GM21786 (cell line): ENCODE measurements around the gene TATDN2.

Experiments used
- ATAC-seq: cut with Tn5 transposase; IDR thresholded peaks from one replicate; pipeline ENCODE4 v1.9.1; 2021; ENCODE audit not compliant: unreplicated experiment

TATDN2 gene, protein sequence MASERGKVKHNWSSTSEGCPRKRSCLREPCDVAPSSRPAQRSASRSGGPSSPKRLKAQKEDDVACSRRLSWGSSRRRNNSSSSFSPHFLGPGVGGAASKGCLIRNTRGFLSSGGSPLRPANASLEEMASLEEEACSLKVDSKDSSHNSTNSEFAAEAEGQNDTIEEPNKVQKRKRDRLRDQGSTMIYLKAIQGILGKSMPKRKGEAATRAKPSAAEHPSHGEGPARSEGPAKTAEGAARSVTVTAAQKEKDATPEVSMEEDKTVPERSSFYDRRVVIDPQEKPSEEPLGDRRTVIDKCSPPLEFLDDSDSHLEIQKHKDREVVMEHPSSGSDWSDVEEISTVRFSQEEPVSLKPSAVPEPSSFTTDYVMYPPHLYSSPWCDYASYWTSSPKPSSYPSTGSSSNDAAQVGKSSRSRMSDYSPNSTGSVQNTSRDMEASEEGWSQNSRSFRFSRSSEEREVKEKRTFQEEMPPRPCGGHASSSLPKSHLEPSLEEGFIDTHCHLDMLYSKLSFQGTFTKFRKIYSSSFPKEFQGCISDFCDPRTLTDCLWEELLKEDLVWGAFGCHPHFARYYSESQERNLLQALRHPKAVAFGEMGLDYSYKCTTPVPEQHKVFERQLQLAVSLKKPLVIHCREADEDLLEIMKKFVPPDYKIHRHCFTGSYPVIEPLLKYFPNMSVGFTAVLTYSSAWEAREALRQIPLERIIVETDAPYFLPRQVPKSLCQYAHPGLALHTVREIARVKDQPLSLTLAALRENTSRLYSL

DNA sequence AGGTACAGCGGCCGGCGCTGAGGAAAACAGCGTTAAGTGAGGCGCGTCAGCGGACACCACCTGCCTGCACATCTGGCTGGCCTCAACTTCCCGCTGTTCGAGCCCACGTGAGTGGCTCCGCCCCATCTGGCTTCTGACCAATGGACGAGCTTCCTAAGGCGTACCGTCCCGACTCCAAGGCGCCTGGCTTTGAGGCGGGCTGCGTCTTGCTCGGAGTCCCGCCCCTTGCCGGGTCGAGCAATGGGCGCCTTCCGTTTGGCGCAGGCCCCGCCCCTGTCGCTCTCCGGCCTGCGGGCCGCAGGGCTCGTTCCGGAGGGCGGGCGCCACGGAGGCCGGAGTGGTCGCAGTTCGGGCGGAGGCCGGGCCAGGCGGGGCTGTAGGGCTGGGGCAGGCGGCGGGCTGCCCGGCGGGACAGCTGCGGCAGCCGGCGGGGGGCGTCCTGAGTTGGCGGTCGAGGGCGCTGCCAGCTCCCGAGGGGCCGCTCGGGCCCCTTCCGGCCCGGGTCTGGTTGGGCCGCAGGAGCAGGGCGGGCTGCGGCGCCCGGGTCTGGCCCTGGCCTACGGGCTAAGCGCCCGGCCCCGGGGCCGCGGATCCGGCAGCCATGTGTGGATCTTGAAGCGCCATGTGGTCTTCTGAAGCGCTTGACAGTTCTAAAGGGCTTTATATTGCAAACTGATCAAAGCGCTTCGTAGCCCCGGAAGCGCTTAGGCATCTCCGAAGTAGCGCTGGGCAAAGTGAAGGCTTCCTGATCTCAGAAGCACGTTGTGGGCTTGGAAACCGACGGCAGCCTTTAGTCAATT lies at the start of gene TATDN2:
TSS of gene TATDN2 (plus strand) at position 276 of the 800 bp plus-strand sequence. CDS start 742 bp downstream, outside the sequence.
- ATAC-seq = peak; percentile 95

DNA sequence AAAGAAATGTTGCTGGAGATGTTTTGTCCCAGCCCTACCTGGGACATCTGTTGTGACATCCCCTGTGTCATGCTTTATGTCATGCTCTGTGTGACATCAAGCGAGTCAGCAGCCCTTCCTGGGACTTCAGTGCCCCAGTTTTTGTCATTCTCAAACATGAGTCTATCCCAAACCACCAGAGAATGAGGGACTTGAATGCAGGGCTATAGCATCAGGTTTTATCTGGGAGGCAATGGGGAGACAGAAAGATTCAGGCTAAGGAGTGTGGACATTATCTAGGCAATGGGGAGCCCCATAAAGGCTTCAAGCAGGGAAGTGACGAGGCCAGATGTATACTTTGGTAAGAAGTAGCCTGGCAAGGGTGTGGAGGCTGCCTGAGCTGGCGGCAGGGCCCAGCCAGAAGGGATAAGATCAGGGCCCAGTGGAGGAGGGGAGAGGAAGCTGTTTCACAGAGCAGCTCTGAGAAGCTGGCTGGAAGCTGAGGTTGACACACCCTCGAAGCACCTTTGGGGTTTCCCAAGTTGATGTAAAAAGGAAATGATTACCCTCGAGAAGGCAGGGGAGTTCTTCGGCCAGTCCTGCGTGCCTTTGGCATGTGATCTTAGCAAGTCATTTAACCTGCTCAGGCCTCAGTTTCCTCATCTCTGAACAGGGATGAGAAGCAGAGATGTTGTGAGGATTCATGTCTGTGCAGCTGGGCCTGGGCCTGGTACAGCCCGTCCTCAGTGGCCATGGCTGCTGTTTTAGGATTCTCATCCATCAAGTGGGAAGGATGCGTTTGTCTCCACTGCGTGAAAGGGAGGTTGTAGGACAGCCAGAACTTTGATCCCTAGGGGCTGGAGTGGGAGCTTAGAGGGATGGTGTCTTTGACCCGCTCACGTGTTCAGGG lies 49.3 kb upstream of the TATDN2 start:
- peak; percentile 77 for ATAC-seq

DNA sequence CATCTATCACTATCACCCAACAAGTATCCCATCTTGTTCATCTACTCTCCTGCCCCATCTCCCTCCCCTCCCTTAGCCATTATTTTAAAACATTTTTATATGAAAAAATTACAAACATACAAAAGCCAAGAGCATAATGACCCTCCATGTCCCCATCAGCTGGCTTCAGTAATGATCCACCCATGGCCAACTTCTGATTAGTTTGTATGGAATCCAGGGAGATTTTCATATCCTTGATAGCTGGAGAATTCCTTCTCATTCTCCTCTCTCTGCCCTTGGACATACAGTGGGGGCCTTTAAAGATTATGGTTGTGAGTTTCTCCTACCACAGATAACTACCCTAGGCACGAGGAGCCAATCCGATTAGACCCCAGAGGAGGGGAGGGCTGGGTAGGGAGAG lies 43.3 kb upstream of the TATDN2 start:
- no peak for ATAC-seq

DNA sequence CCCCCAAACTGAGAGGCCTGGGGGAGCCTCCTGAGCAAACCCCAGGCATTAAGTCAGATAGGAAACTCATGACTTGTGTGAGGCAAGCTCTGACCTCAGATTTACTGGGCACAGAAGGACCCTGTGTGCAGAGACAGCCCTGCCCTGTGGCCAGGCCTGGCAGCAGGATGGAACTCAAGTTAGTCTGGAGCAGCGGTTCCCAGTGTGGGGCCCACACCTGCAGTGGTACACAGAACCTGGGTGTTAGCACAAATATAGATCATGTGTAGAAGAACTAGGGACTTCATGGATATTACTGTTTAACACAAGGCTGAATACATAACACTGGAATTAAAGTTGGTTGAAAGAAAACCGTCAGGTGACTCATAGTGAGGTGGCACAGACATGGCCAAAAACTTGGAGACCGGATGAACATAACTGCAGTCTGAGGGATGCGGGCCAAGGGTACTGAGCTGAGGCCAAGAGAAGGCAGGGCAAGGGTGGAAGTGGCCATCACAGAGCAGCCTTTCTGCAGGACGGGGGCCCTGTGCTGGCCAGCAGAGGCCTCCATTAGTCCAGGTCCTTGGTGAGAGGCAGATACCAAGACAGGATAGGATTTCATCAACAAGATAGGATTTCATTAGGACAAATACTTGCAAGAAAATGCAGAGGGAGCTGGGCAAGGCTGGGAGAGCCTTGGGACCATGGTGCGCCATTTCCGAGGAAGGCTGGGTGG lies 42.7 kb upstream of the TATDN2 start:
- ATAC-seq = no peak

DNA sequence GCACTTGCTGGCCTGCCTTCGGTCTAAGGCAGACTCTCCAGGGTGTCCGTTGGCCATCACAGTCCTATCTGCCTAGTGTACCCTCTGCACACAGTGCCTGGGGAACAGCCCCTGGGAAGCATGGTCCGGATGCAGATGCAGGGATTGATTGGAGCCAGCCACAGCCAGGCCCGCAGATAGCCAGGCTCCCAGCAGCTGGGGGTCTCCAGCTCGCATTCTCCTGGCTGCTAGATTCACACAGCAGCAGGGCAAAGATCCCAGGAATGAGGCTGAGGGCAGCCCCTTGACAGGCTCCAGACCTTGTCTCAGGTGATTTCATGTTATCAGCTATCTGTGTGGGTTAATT lies 42.1 kb upstream of the TATDN2 start:
- ATAC-seq = no peak

DNA sequence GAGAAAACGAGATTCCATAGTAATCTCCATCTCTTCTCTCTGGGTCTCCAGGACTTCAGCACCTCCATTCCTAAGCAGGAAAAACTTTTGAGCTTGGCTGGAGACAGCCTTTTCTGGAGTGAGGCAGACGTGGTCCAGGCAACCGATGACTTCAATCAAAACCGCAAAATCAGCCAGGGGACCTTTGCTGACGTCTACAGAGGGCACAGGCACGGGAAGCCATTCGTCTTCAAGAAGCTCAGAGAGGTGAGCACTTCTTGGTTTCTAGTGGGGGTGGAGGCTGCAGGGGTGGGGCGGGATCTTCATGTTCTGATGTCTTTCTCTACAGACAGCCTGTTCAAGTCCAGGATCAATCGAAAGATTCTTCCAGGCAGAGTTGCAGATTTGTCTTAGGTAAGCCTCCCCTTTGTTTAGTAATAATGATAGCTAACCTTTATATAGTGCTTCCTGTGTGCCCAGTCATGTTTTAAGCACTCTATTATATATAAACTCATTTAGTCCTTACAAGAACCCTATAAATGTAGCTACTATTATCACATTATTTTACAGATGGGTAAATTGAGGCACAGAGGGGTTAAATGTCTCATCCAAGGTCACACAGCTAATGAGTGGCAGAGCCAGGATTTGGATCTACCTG lies 35.0 kb upstream of the TATDN2 start:
- peak; percentile 71 for ATAC-seq

DNA sequence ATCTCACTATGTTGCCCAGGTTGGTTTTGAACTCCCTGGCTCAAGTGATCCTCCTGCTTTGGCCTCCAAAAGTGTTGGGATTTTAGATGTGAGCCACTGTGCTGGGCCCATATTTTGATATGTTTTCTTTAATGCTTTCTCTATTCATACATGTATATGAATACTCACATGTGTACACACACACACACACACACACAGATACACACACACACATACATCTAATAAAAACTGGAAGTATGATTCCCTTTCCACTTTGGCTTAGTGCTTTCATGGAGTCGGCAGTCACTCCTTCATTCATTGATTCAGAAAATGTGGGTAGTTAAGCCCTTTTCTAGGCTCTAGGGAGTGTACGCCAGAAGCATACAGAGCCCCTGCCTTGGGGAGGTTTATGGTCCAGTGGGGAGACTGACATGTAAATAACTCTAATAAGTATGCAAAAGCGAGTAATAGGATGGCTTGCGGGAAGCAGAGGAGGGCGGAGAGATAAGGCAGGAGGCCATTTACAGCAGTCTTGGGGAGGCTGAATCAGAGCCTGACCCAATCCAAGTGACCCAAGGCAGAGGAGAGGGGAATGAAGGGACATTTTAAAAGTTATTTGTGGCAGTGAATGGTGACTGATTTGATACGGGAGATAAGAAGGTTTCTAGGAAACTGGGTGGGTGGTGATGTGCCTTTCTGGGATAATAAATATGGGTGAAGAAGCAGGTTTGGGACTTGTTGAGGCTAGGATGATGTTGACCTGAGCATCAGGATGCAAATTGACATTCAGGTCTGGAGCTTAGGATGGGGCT lies 32.5 kb upstream of the TATDN2 start:
- no peak for ATAC-seq

DNA sequence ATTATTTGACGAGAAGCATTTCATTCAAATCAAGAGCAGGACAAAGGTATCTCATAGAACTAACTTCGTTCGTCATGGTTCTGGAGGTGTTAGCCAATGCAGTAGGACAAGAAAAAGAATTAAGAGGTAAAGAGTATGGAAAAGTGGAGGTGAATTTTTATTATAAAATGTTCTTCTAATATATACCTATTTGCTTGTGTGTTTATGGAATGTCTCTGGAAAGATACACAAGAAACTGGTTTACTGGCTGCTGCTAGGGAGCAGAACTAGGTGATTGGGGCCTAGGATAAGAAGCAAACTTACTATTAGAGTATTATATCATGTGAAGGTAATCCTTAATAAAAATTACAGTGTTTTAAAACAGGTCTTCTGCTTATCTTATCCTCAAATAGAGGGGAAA lies 30.9 kb upstream of the TATDN2 start:
- ATAC-seq = no peak

DNA sequence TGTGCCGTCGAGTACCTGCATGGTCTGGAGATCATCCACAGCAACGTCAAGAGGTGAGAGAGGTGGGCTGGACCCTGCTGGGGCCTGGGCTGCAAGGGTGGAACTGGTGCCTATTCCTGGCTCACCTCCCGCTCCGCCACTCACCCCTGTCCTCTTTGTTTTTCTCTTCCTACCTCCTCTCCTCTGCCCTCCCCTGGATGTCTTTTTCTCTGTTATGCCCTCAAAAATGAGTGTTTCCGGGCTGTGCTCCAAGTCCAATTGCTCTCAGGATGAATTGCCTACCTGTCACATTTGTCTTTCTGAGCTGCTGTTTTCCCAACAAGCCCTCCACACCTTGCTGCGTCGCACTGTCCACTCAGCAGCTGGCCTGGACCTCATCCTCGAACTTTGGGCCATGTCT lies 28.5 kb upstream of the TATDN2 start:
- no peak for ATAC-seq

DNA sequence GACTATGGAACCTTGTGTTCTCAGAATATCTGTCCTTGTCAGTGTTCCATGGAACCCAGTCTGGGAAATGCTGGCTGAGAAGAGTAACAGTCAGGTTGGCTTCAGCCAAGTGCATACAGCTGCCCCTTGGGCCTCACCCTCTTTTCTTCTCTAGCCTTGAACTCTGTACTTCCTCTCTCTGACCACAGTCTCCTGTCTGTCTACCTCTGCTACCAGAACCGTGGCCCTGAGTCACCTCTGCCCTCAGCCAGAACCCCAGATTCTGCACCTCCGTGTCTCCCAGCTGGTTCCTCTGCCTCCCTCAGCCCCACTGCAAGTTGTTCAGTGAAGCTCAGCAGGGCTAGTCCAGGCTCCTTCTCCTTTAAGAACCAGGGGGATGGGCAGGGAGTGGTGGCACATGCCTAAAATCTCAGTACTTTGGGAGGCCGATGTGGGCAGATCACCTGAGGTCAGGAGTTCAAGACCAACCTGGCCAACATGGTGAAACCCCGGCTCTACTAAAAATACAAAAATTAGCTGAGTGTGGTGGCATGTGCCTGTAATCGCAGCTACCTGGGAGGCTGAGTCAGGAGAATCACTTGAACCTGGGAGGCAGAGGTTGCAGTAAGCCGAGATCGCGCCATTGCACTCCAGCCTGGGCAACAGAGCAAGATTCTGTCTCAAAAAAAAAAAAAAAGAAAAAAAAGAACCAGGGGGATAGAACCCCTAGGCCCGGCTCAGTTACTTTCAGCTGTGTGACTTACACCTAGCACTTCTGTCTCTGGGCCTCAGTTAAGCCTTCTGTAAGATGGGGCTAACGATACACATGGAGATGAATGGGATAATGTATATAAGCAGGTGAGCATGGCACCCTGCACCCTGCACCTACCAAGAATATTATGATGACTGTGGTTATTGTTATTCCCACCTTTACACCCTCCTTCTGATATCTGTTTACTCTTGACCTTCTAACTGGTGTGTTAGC lies 24.3 kb upstream of the TATDN2 start:
- ATAC-seq = peak; percentile 72

DNA sequence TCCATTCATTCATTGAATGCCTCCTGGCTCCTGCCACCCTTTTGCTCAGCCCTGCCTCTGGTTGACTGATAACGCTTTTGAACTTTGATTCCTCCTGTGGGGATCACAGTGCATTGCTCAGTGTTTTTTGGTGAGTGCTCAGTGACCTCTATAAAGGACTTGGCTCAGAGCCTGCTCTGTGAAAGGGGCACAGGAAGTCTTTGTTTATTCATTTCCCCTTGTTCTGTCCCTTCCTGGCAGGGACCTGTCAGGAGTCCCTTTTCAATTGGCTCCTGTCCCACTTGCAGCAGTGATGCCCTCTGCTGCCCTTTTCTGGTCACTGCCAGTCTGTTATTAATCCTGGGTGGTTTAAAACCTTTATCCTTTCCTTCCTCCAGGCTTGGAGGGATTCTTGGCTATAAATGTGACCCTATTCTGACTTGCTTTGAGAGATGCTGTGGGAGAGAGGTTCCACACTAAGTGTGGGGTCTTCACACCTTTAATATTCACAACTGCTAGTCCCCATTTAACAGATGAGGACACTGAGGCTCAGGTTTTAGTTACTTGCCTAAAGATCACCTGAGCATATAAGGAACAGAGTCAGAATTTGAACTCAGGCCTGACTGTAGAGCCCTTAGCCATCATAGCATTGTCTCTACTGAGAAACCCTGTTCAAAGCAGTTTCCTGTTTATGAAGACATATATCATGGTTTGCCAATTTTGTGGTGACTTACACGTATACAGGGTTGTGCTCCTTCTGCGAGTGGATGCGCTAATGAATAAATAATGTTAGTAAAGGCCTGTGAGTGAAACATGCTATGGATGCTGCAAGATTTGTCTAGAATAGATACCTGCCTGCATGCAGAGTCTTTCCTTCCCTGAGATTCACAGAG lies 23.2 kb upstream of the TATDN2 start:
- ATAC-seq = peak; percentile 46

DNA sequence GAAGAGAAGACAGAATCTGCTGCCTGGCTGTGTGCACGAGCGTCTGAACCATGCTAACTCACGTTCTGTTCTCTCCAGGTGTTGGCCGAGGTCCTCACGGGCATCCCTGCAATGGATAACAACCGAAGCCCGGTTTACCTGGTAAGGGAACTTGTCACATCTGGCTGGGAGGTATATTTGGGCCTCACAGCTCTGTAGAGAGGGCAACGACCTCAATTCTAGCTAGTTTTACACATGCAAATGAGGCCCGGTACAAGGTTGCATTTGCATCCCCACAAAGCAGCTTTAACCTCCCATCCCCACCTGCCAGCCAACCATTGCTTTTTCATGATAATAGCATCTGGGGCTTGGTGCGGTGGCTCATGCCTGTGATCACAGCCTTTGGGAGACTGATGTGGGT lies 22.0 kb upstream of the TATDN2 start:
- no peak for ATAC-seq

DNA sequence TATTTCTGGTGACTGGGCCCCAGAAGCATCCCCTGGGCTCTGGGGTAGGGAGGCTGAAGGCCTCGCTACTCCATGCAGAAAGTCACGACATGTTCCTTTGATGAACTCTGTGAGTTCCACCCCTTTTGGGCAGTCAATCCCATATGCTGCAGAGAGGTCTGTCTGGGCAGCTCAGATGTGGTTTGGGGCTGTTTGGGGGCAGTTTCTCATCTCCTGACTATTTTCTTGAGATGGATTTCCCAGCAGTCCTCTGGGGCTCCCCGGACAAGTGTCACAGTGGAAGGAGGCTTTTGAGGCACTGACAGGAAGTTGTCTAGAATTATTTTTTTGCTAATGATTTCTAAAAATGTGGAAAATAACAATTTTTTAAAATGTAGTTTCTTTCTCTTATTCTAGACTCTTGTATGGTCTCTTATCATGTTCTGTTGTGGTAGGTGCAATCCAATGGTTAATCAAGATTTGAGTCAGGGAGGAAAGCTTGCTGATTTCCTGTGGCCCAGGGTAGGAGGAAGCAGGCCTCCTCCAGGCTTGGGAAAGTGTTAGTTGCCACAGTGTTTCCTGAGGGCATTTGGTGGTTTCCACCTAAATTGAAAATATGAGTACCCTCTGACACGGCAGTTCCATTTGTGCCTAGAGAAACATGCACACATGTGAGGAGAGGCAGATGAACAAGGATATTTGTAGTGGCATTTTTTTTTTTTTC lies 19.9 kb upstream of the TATDN2 start:
- ATAC-seq = no peak

DNA sequence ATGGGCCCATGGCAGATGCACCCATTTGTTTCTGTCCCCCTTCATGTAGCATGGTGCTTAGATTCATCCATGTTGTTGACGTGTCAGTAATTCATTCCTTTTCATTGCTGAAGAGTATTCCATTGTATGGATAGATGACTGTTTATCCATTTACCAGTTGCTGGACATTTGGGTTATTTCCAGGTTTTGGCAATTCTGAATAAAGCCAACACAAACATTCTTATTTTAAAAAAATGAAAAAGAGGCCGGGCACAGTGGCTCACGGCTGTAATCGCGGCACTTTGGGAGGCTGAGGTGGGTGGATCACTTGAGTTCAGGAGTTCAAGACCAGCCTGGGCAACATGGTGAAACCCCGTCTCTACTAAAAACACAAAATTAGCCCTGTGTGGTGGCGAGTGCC lies 18.7 kb upstream of the TATDN2 start:
- no peak for ATAC-seq

DNA sequence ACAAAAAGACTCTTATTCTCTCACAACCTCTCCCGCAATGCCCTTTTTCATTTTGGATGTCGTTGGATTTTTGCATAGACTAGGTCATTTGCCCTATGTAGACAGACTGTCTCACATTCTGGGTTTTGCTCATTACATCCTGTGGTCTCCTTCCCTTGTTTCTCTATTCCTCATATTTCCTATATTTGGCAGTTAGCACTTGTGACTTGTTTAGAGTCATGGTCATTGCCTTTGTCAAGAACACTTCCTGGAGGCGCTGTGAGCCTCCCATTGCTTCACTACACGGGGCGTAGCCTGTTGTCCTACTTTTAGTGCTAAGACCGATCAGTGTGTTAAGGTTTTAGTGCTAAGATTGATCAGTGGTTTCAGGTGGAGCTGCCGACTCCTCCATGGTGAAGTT lies 16.1 kb upstream of the TATDN2 start:
- ATAC-seq = no peak

DNA sequence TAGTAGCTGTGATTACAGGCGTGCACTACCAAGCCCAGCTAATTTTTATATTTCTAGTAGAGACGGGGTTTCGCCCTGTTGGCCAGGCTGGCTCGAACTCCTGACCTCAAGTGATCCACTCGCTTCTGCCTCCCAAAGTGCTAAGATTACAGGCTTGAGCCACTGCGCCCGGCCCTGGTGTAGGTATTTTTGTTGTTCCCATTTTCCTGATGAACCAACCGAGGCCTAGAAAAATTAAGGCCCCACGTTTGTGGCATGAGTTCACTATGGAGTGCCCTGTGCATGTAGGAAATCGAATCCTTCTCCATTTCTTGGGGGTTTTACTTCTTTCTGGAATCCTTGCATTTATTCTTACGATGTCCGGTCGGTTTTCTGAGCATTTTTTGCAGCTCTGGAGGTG lies 14.3 kb upstream of the TATDN2 start:
- ATAC-seq = no peak
